ENCODE measurements around the gene PON3. TPM values are rescaled to one million over a fixed set of nuclear protein-coding genes. Genes with fewer than 3 reads are reported as not detected.

PON3 gene
- total RNA-seq, 2 donors from 2014 or later, result not detected

DNA sequence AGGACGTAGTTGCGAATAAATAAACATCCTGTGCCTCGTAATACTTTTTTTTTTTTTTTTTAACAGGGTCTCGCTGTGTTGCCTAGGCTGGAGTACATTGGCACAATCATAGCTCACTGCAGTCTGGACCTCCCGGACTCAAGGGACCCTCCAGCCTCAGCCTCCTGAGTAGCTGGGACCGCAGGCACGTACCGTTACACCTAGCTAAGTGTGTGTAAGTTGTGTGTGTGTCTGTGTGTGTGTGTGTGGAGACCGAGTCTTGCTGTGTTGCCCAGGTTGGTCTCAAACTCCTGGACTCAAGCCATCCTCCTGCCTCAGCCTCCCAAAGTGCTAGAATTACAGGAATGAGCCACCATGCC is 39.2 kb upstream of the PON3 start:
- Histone ChIP-seq H3K4me1 (ENCODE audit: control insufficient read depth in 1 of 2, low read depth in 2 of 2) (peaks cover 0 to 3% of the 10 kb centered on the region in 2 donors), H3K27ac (peak overlapping the region; percentile 85 to 92), H3K4me3 (peak overlapping the region; percentile 93), H3K27me3 (replicated peaks; ENCODE audit: insufficient read depth) (no peaks in the 10 kb centered on the region), H3K9me3 (no peaks in the 10 kb centered on the region), H3K36me3 (no peaks in the 10 kb centered on the region)
- DNase-seq (ENCODE audit: low spot score) (no peak), ATAC-seq (ENCODE audit: insufficient number of reproducible peaks, low FRiP score, low read depth) (no peak)
- TF ChIP-seq, protein P1, sequence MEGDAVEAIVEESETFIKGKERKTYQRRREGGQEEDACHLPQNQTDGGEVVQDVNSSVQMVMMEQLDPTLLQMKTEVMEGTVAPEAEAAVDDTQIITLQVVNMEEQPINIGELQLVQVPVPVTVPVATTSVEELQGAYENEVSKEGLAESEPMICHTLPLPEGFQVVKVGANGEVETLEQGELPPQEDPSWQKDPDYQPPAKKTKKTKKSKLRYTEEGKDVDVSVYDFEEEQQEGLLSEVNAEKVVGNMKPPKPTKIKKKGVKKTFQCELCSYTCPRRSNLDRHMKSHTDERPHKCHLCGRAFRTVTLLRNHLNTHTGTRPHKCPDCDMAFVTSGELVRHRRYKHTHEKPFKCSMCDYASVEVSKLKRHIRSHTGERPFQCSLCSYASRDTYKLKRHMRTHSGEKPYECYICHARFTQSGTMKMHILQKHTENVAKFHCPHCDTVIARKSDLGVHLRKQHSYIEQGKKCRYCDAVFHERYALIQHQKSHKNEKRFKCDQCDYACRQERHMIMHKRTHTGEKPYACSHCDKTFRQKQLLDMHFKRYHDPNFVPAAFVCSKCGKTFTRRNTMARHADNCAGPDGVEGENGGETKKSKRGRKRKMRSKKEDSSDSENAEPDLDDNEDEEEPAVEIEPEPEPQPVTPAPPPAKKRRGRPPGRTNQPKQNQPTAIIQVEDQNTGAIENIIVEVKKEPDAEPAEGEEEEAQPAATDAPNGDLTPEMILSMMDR (IDR thresholded peaks at IDR 0.05), result no peak

DNA sequence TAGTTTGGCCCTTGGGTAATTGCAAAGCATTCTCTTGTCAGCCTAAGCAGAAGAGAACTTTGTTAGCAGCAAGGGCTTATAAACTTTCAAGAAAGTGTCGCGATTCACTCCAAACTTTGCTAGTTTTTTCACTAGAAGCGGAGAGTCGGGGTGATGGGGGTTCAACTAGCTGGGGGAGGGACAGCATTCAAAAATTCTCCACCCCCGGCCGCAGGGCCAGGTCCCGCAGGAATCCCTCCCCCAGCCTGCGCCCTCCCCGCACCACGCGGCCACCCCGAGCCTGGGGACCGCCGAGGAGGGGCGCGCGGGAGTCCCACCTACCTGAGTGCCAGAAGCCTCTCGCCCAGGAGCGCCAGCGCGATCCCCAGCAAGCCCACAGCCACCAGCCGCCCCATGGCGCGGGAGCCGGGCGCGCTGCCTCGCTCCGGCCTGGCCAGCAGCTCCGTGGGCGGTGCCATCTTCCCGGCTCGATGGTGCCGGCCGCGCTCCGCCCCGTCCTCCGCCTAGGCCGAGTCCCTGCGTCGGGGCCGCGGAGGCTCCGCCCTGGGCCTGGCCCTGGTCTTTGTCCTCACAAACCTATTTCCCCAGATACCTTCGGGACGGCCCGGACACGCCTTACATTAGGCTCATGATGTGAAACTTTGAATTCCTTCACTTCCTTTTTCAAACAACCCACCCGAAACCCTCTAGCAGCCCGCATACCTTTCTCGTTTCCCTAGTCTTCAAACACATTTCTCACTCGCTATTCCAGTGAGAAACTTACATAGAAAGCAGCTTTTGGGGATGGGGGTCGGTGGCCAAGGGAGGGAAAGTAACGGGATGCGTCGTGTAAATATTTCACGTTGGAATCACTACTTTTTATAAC is 38.6 kb upstream of the PON3 start, which contains the start of gene PON2:
PON2 (minus strand) TSS at position 472 of the 865 bp plus-strand sequence; CDS start at position 395, 77 bp downstream.
- H3K9me3 ChIP-seq, result no peaks in the 10 kb centered on the region
- no peaks in the 10 kb centered on the region for H3K27me3 ChIP-seq (replicated peaks; ENCODE audit: insufficient read depth)
- peaks cover 0 to 3% of the 10 kb centered on the region in 2 donors for H3K4me1 ChIP-seq (ENCODE audit: control insufficient read depth in 1 of 2, low read depth in 2 of 2)
- TF ChIP-seq, protein P1 (IDR thresholded peaks at IDR 0.05), result no peak
- peak within 1 kb of the TSS; percentile 85 to 92 for H3K27ac ChIP-seq
- ATAC-seq (ENCODE audit: insufficient number of reproducible peaks, low FRiP score, low read depth), result peak; percentile 81
- H3K4me3 ChIP-seq, result peak within 1 kb of the TSS; percentile 93
- peak; percentile 18 for DNase-seq (ENCODE audit: low spot score)
- no peaks in the 10 kb centered on the region for H3K36me3 ChIP-seq

GRCh38 chr7:95433952-95434556 is 37.9 kb upstream of the PON3 start:
- Histone ChIP-seq H3K36me3 (no peaks in the 10 kb centered on the region), H3K4me1 (ENCODE audit: control insufficient read depth in 1 of 2, low read depth in 2 of 2) (peaks cover 0 to 3% of the 10 kb centered on the region in 2 donors), H3K27ac (peak overlapping the region; percentile 85 to 92), H3K27me3 (replicated peaks; ENCODE audit: insufficient read depth) (no peaks in the 10 kb centered on the region), H3K9me3 (no peaks in the 10 kb centered on the region), H3K4me3 (peak overlapping the region; percentile 93)
- ATAC-seq (ENCODE audit: insufficient number of reproducible peaks, low FRiP score, low read depth), result no peak
- TF ChIP-seq, protein P1 (IDR thresholded peaks at IDR 0.05), result no peak
- no peak for DNase-seq (ENCODE audit: low spot score)

- H3K27me3 ChIP-seq (replicated peaks; ENCODE audit: insufficient read depth), result no peaks in the 10 kb centered on the region
- H3K27ac ChIP-seq, result no peak overlapping the region
- H3K9me3 ChIP-seq, result no peaks in the 10 kb centered on the region
- ATAC-seq (ENCODE audit: insufficient number of reproducible peaks, low FRiP score, low read depth), result no peak
- peaks cover 0 to 3% of the 10 kb centered on the region in 2 donors for H3K4me1 ChIP-seq (ENCODE audit: control insufficient read depth in 1 of 2, low read depth in 2 of 2)
- no peak for DNase-seq (ENCODE audit: low spot score)
- no peak overlapping the region for H3K4me3 ChIP-seq
- no peaks in the 10 kb centered on the region for H3K36me3 ChIP-seq
- TF ChIP-seq, protein P1 (IDR thresholded peaks at IDR 0.05), result no peak
Measured at GRCh38 chr7:95433129-95433528, 37.0 kb upstream of the PON3 start.

DNA sequence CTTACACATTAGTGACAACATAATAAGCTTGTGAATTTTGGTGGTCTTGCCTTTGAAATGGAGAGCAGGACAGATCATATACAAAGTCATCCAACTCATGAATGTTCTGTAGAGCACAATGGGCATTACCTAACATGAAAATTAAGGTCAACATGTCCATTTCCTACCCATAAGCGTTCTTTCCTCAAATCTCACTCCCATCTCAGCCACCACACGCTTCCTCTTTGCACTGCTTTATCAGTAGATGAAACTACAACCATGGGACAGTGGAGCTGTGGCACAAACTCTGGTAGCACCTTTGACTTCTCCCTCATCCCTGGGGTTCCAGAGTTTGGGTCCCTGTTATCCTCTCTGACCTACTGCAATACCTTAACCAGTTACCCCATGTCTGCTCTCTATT is 36.4 kb upstream of the PON3 start:
- DNase-seq (ENCODE audit: low spot score), result no peak
- H3K36me3 ChIP-seq, result no peaks in the 10 kb centered on the region
- no peak overlapping the region for H3K4me3 ChIP-seq
- H3K27ac ChIP-seq, result no peak overlapping the region
- peaks cover 0 to 3% of the 10 kb centered on the region in 2 donors for H3K4me1 ChIP-seq (ENCODE audit: control insufficient read depth in 1 of 2, low read depth in 2 of 2)
- ATAC-seq (ENCODE audit: insufficient number of reproducible peaks, low FRiP score, low read depth), result no peak
- no peaks in the 10 kb centered on the region for H3K27me3 ChIP-seq (replicated peaks; ENCODE audit: insufficient read depth)
- TF ChIP-seq, protein P1 (IDR thresholded peaks at IDR 0.05), result no peak
- no peaks in the 10 kb centered on the region for H3K9me3 ChIP-seq
